SK-N-DZ (cell line): ENCODE data around the gene SEC61B.

Source experiments
- DNase-seq: peaks from one replicate; pipeline ENCODE4 v3.0.0-alpha.2; 2015; ENCODE audit warnings: low spot score
- small RNA-seq, 2 experiments: library from RNA; depleted of rRNA; stranded (forward); fragments of <200 nt; gene quantifications; one replicate each; pipeline ENCODE3, GENCODE V24; 2014

SEC61B gene

GRCh38 chr9:99269416-99269815, 47.3 kb downstream of the SEC61B start:
- DNase-seq, result no peak

GRCh38 chr9:99270491-99270890, 48.4 kb downstream of the SEC61B start:
- DNase-seq, result no peak

GRCh38 chr9:99272836-99273235, 50.8 kb downstream of the SEC61B start:
- no peak for DNase-seq

GRCh38 chr9:99274016-99274415, 51.9 kb downstream of the SEC61B start:
- DNase-seq, result no peak

GRCh38 chr9:99274495-99274894, 52.4 kb downstream of the SEC61B start:
- no peak for DNase-seq

Small RNA genes lying within 50 kb of the gene (small RNA-seq; reads per million reads assigned to genes)
- 0 reads per million in 2 experiments for gene RN7SL794P
